Heart right ventricle (tissue), 16 donors: ENCODE measurements around the gene DUSP12. TPM values are rescaled to one million over a fixed set of nuclear protein-coding genes. Genes with fewer than 3 reads are reported as not detected.

Experiments
- ATAC-seq, 8 donors: fragments of 200-7000 bp; cut with Tn5 transposase; one replicate each; pipeline ENCODE4 v1.9.1; 2020; ENCODE audit warnings: mild to moderate bottlenecking in 8 of 8, moderate library complexity in 8 of 8, moderate number of reproducible peaks in 1 of 8
- DNase-seq, 2 donors: peaks; one replicate each; pipeline ENCODE4 v3.0.0-alpha.2; 2020
- H3K27ac ChIP-seq, 10 donors: fragments of 200-600 bp; sonication (generic) in 2 of 10; one replicate each; pipeline versions ENCODE4 v1.5.0 to v1.8.0; 2020 to 2022; ENCODE audit warnings: mild to moderate bottlenecking in 3 of 10
- H3K27me3 ChIP-seq, 7 donors: fragments of 200-600 bp; one replicate each; pipeline ENCODE4 v1.8.0; 2021 to 2022; ENCODE audit warnings: mild to moderate bottlenecking in 2 of 7
- H3K36me3 ChIP-seq, 9 donors: fragments of 200-600 bp; sonication (generic) in 1 of 9; one replicate each; pipeline versions ENCODE4 v1.5.0 to v1.8.0; 2020 to 2022; ENCODE audit warnings: mild to moderate bottlenecking in 2 of 9
- H3K4me1 ChIP-seq, 9 donors: fragments of 200-600 bp; sonication (generic) in 1 of 9; one replicate each; pipeline versions ENCODE4 v1.5.0 to v1.8.0; 2020 to 2022; ENCODE audit warnings: mild to moderate bottlenecking in 4 of 9
- H3K4me3 ChIP-seq, 10 donors: fragments of 200-600 bp; sonication (generic) in 2 of 10; one replicate each; pipeline versions ENCODE4 v1.5.0 to v1.8.0; 2020 to 2022; ENCODE audit warnings: mild to moderate bottlenecking in 7 of 10, moderate library complexity in 2 of 10
- H3K9me3 ChIP-seq, 11 donors: fragments of 200-600 bp in 10 of 11; sonication (generic) in 2 of 11; one replicate each; pipeline versions ENCODE4 v1.5.0 to v1.8.0; 2013 to 2022; ENCODE audit warnings: mild to moderate bottlenecking in 2 of 11, control low read depth in 1 of 11, moderate library complexity in 1 of 11
- WGBS, 2 donors: extraction: QIAGEN DNeasy Blood & Tissue Kit; methylation state at CpG; one replicate each; pipeline ENCODE4 v1.1.7; 2013; ENCODE audit warnings: inconsistent platforms in 1 of 2; 5-methylcytosine and 5-hydroxymethylcytosine counted together
- intact Hi-C, 10 donors: fragments of 100-400 bp; cut with DNase I; formaldehyde crosslinking; loops; one replicate each; pipeline versions ENCODE4 v1.11.1 to v1.14.2; 2022
- polyA plus RNA-seq, 2 donors: library from polyadenylated mRNA; stranded (reverse); fragments of 200-250 nt; gene quantifications; one replicate each; pipeline ENCODE4 v1.2.3, GENCODE V29; 2013
- total RNA-seq, 10 donors: library from RNA; stranded (reverse); fragmentation: NEBNext Ultra II Directional in 3 of 10; extraction: Animal tissue kit (Norgen Biotek cat#: 25700) in 3 of 10; gene quantifications; one replicate each; pipeline versions ENCODE4 v1.2.1 to v1.2.4, GENCODE V29; 2021 to 2023
- TF ChIP-seq, protein P1 (sequence below), 9 donors: fragments of 200-600 bp; sonication (generic) in 2 of 9; IDR thresholded peaks; one replicate each; pipeline versions ENCODE4 v1.5.0 to v1.8.0; 2021 to 2022; ENCODE audit warnings: antibody characterized with exemption in 9 of 9, mild to moderate bottlenecking in 5 of 9, moderate library complexity in 1 of 9
- donor health status: Arrhythmogenic right ventricular cardiomyopathy.
- donor health status: ischemic (EF 13 %, LVEDD 7.1; RV severe dilation, severe dysfunction).
- donor health status: healthy with polysubstance abuse.
- donor health status: DM: no; HTN: yes; CAD: no.
- donor health status: DM: no; HTN: no; CAD: no.
- donor health status: ischemic (EF 25% LVEDD 6.9; RV normal size, moderate dysfunction).
- donor health status: ischemic (EF 25% LVEDD 5.7; RV mildly dilated, moderate dysfunction).
- donor health status: healthy.
- donor health status: DM: yes; HTN: yes; CAD: no.
- donor health status: Ischemic cardiomyopathy.
- donor health status: ischemic (EF 35%, LVEDD 5.7; RV mildly dilated, moderate dysfunction).
- donor health status: nonischemic (EF 11% LVEDD 7.7; RV severe dilation, severe dysfunction).
- donor health status: DM: yes; HTN: yes; CAD: no.
- donor health status: PGD.
- donor health status: ischemic (EF 29% LVEDD 5.4; RV normal size, mild dysfunction).
- donor health status: nonischemic (EF 23%, LVEDD 6.1; RV moderate dilation, normal function).

Gene DUSP12
- total and polyA plus RNA-seq, 12 donors = 3.5 to 15.3 (median 7.5) TPM

DNA sequence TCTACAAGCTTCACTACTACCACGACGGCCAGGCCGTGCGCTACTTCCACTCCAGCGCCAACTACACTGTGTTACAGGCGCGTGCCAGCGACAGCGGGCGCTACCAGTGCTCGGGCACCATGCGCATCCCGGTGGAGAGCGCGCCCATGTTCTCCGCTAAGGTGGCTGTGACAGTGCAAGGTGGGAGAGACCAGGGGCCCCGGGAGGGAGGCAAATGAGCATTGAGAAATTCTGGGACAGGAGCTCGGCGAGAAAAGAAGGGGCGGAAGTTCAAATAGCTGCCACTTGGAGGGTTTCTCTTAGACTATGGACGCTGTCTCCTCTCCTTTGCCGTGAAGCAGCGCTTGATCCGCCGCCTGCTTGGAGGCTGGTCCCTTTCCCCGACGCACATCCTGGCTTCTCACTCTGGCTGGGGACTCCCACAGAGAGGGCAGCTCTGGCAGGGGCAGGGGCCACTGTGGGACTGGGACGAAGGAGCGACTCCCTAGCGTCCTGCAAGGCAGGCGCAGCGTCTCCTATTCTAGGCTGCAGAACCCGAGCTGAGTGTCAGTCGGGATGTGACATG lies 23.6 kb upstream of the DUSP12 start:
- Histone ChIP-seq H3K4me3 (peak overlapping the region; percentile 46 to 98 (median 78)), H3K4me1 (peaks cover 0 to 53% (median 17%) of the 10 kb centered on the region in 9 donors), H3K9me3 (no peaks in the 10 kb centered on the region), H3K36me3 (no peaks in the 10 kb centered on the region), H3K27ac (peak overlapping the region; percentile 43 to 91 (median 88)), H3K27me3 (peaks cover 0 to 35% (median 11%) of the 10 kb centered on the region in 7 donors)
- whole genome bisulfite sequencing, 2 donors = 0 to 1% methylated on average over 34 of the region's 34 CpGs
- TF ChIP-seq, protein P1, sequence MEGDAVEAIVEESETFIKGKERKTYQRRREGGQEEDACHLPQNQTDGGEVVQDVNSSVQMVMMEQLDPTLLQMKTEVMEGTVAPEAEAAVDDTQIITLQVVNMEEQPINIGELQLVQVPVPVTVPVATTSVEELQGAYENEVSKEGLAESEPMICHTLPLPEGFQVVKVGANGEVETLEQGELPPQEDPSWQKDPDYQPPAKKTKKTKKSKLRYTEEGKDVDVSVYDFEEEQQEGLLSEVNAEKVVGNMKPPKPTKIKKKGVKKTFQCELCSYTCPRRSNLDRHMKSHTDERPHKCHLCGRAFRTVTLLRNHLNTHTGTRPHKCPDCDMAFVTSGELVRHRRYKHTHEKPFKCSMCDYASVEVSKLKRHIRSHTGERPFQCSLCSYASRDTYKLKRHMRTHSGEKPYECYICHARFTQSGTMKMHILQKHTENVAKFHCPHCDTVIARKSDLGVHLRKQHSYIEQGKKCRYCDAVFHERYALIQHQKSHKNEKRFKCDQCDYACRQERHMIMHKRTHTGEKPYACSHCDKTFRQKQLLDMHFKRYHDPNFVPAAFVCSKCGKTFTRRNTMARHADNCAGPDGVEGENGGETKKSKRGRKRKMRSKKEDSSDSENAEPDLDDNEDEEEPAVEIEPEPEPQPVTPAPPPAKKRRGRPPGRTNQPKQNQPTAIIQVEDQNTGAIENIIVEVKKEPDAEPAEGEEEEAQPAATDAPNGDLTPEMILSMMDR (IDR thresholded peaks at IDR 0.05) = peak in 4 of 9 donors; percentile 22 to 35 (median 32)
- peak; percentile 27 to 65 (median 45) for ATAC-seq
- intact Hi-C loops = no loop called here
- DNase-seq = peak; percentile 12 to 41

DNA sequence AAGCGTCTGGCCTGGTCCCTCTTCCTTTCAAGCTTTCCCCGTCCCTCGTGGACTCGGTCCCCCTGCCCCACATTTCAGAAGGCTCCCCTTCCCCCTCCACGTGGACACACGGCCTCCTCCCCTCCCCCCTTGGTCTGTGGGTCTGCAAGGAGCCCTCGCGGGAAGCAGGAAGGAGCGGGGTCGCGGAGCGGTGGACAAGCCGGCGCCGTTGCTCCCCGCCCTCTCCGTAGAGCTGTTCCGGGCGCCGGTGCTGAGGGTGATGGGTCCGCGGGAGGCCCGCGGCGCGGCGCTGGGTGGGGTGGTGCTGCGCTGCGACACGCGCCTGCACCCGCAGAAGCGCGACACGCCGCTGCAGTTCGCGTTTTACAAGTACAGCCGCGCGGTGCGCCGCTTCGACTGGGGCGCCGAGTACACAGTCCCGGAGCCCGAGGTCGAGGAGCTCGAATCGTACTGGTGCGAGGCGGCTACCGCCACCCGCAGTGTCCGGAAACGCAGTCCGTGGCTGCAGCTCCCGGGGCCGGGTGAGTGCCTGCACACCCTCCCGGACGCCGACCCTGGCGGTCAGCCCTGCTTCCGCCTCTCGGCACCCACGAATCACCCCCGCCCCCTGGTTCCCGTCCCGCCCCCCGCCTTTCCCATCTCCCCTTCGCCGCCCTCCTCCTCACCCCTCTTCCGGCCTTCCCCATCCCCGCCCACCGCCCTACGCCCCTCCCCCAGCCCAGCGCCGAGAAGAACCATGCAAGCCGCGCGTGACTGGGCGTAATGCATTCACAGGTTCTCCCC lies 22.9 kb upstream of the DUSP12 start:
- peaks cover 0 to 46% (median 17%) of the 10 kb centered on the region in 9 donors for H3K4me1 ChIP-seq
- H3K4me3 ChIP-seq = peak overlapping the region; percentile 46 to 98 (median 78)
- WGBS, 2 donors = 0 to 1% methylated on average over 74 to 83 of the region's 83 CpGs
- H3K9me3 ChIP-seq = no peaks in the 10 kb centered on the region
- H3K27me3 ChIP-seq = peaks cover 0 to 39% (median 8%) of the 10 kb centered on the region in 7 donors
- no peaks in the 10 kb centered on the region for H3K36me3 ChIP-seq
- H3K27ac ChIP-seq = peak overlapping the region; percentile 43 to 91 (median 88)
- intact Hi-C loops = no loop called here
- DNase-seq (peak; percentile 88 to 89), ATAC-seq (peak; percentile 89 to 92 (median 91))
- TF ChIP-seq, protein P1 (IDR thresholded peaks at IDR 0.05) = peak in 2 of 9 donors; percentile 4 to 10

DNA sequence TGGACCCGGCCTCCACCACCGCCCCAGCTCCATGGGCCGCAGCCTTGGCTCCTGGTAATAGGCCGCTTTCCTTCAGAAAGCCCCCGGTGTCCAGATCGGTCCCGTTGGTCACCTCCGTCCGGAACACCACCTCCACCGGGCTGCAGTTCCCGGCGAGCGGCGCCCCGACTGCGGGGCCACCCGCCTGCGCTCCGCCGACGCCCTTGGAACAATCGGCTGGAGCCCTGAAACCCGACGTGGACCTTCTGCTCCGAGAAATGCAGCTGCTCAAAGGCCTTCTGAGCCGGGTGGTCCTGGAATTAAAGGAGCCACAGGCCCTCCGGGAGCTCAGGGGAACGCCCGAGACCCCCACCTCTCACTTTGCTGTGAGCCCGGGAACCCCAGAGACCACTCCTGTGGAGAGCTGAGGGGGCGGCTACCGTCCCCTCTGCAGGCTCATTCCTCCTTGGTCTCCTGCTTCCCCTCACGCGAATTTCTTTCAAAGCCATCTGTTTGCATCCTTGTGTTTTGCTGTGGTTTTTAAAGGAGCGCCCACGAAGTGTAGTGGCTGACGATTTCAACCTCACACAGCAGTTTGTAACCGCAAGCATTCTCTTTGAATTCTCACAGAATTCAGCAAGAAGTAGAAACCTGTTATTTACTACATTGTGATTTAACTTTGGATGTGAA lies 22.2 kb upstream of the DUSP12 start:
- Histone ChIP-seq H3K9me3 (no peaks in the 10 kb centered on the region), H3K4me3 (peak overlapping the region; percentile 46 to 98 (median 78)), H3K27me3 (peaks cover 0 to 39% (median 5%) of the 10 kb centered on the region in 7 donors), H3K27ac (peak overlapping the region in 9 of 10 donors; percentile 80 to 91 (median 88)), H3K36me3 (no peaks in the 10 kb centered on the region), H3K4me1 (peaks cover 0 to 39% (median 17%) of the 10 kb centered on the region in 9 donors)
- DNase-seq = peak in 1 of 2 donors; percentile 12
- intact Hi-C loops = no loop called here
- ATAC-seq = peak in 1 of 8 donors; percentile 10
- TF ChIP-seq, protein P1 (IDR thresholded peaks at IDR 0.05) = no peak
- WGBS, 2 donors = 6 to 7% methylated on average over 38 of the region's 38 CpGs
